GM12878 (cell line): ENCODE measurements around the gene RBM45. TPM values are rescaled to one million over a fixed set of nuclear protein-coding genes. Genes with fewer than 3 reads are reported as not detected.

ENCODE experiments used
- ATAC-seq: fragments of 200-7000 bp; cut with Tn5 transposase; 3 replicates; pipeline ENCODE4 v1.9.1; 2020; ENCODE audit warnings: mild to moderate bottlenecking, moderate library complexity
- BruUV-seq: library from RNA; stranded (reverse); fragments of 400-500 nt; replicated peaks from 2 replicates; lab custom pipeline; 2021; lab: Mats Ljungman, UMichigan
- CTCF ChIA-PET: fragments of 300-600 bp; sonication (Branson Sonifier 250); formaldehyde crosslinking; extraction: SDS; loops from one replicate; lab custom pipeline; 2021; ENCODE audit warnings: inconsistent platforms; lab: Yijun Ruan, JAX
- POLR2A ChIA-PET: fragments of 350-600 bp; formaldehyde crosslinking; extraction: SDS; loops from one replicate; lab custom pipeline; 2021; ENCODE audit warnings: inconsistent platforms; lab: Charles Lee
- RAD21 ChIA-PET: fragments of 300-600 bp; sonication (Branson Sonifier 250); formaldehyde crosslinking; loops from one replicate; lab custom pipeline; 2023; ENCODE audit warnings: antibody characterized with exemption; ENCODE audit not compliant: unreplicated experiment; lab: Charles Lee
- SMC1A ChIA-PET: fragments of 300-600 bp; sonication (Branson Sonifier 250); formaldehyde crosslinking; loops from one replicate; lab custom pipeline; 2023; ENCODE audit not compliant: unreplicated experiment, uncharacterized antibody; lab: Charles Lee
- DNase-seq: peaks from one replicate; pipeline ENCODE4 v3.0.0-alpha.2; 2011; ENCODE audit warnings: low read depth, low spot score
- FAIRE-seq: peaks from 3 replicates; lab custom pipeline; 2011; peaks lifted over from hg19 to GRCh38; lab: Jason Lieb, UNC
- H2AFZ ChIP-seq: 2 replicates; pipeline ENCODE4 v1.6.0; 2011; ENCODE audit warnings: low read depth, low read length, control low read depth; ENCODE audit not compliant: control insufficient read depth
- H3K27ac ChIP-seq: 2 replicates; pipeline ENCODE4 v1.5.1; 2011; ENCODE audit warnings: control low read depth; ENCODE audit not compliant: control insufficient read depth, insufficient read depth
- H3K27me3 ChIP-seq, 2 experiments: replicated peaks in 1 of 2; 2 replicates each; pipeline versions ENCODE4 v1.6.0 to v1.6.1; 2011; ENCODE audit warnings: low read length in 1 of 2; ENCODE audit not compliant: control insufficient read depth in 2 of 2, insufficient read depth in 2 of 2
- H3K36me3 ChIP-seq, 2 experiments: 2 replicates each; pipeline ENCODE4 v1.5.1; 2011; ENCODE audit warnings: low read length in 1 of 2; ENCODE audit not compliant: control insufficient read depth in 2 of 2, insufficient read depth in 2 of 2
- H3K4me1 ChIP-seq: 2 replicates; pipeline ENCODE4 v1.6.1; 2011; ENCODE audit warnings: mild to moderate bottlenecking, low read length, moderate library complexity, mixed read lengths; ENCODE audit not compliant: control insufficient read depth, insufficient read depth
- H3K4me2 ChIP-seq: 2 replicates; pipeline ENCODE4 v1.6.0; 2011; ENCODE audit warnings: control low read depth; ENCODE audit not compliant: control insufficient read depth, insufficient read depth
- H3K4me3 ChIP-seq: fragments of 200-600 bp; sonication (generic); 2 replicates; pipeline ENCODE4 v1.5.1; 2016
- H3K79me2 ChIP-seq: 2 replicates; pipeline ENCODE4 v1.6.0; 2011; ENCODE audit warnings: low read length; ENCODE audit not compliant: control insufficient read depth, insufficient read depth
- H3K9ac ChIP-seq: 2 replicates; pipeline ENCODE4 v1.8.0; 2011; ENCODE audit warnings: low read length, control low read depth, mixed read lengths; ENCODE audit not compliant: control insufficient read depth, insufficient read depth
- H3K9me3 ChIP-seq: replicated peaks from 3 replicates; pipeline ENCODE4 v1.5.1; 2011; ENCODE audit warnings: mild to moderate bottlenecking, low read length; ENCODE audit not compliant: control insufficient read depth, insufficient read depth
- H4K20me1 ChIP-seq: 2 replicates; pipeline ENCODE4 v1.6.0; 2011; ENCODE audit not compliant: control insufficient read depth, insufficient read depth
- BRCA1 ChIP-seq: IDR thresholded peaks from 2 replicates; pipeline ENCODE4 v1.6.1; 2011; ENCODE audit warnings: low read depth, low read length, improper control_type of control experiment
- CHD1 ChIP-seq: IDR thresholded peaks from 2 replicates; pipeline ENCODE4 v1.6.1; 2012; ENCODE audit warnings: low read depth, low read length, improper control_type of control experiment
- E4F1 ChIP-seq: fragments of 450-650 bp; IDR thresholded peaks from 2 replicates; pipeline ENCODE4 v1.6.1; 2018; ENCODE audit warnings: borderline replicate concordance, mild to moderate bottlenecking; ENCODE audit not compliant: partially characterized antibody
- EGR1 ChIP-seq, 2 experiments: IDR thresholded peaks; 1 replicate in 1 of 2; 2 replicates in 1 of 2; pipeline ENCODE4 v1.6.1; 2011 to 2012; ENCODE audit warnings: low read depth in 2 of 2, low read length in 2 of 2, borderline replicate concordance in 1 of 2, mild to moderate bottlenecking in 1 of 2, moderate library complexity in 1 of 2
- FOXM1 ChIP-seq: IDR thresholded peaks from 2 replicates; pipeline ENCODE4 v1.6.1; 2012; ENCODE audit warnings: low read depth, mild to moderate bottlenecking, inconsistent platforms, low read length, moderate library complexity
- MLLT1 ChIP-seq: fragments of 450-650 bp; IDR thresholded peaks from 2 replicates; pipeline ENCODE4 v1.6.1; 2016; ENCODE audit warnings: mild to moderate bottlenecking
- RB1 ChIP-seq: fragments of 450-650 bp; formaldehyde crosslinking; IDR thresholded peaks from 2 replicates; pipeline ENCODE4 v1.6.1; 2017; ENCODE audit warnings: mild to moderate bottlenecking, borderline replicate concordance
- SMARCA5 ChIP-seq: fragments of 450-650 bp; IDR thresholded peaks from 2 replicates; pipeline ENCODE4 v1.6.1; 2017; ENCODE audit warnings: mild to moderate bottlenecking
- SREBF1 ChIP-seq: IDR thresholded peaks from 2 replicates; pipeline ENCODE4 v1.6.1; 2012; ENCODE audit warnings: mild to moderate bottlenecking, low read length
- STAT1 ChIP-seq: fragments of 450-650 bp; conservative IDR thresholded peaks from 2 replicates; pipeline ENCODE4 v1.6.1; 2014; ENCODE audit warnings: antibody characterized with exemption, mild to moderate bottlenecking
- TARDBP ChIP-seq: IDR thresholded peaks from 2 replicates; pipeline ENCODE4 v1.6.1; 2016; ENCODE audit warnings: borderline replicate concordance
- WRNIP1 ChIP-seq: IDR thresholded peaks from 2 replicates; pipeline ENCODE4 v1.6.1; 2011; ENCODE audit warnings: low read depth, low read length, improper control_type of control experiment, borderline replicate concordance
- YY1 ChIP-seq: IDR thresholded peaks from 2 replicates; pipeline ENCODE4 v1.6.1; 2011; ENCODE audit warnings: low read depth, mild to moderate bottlenecking, low read length
- ZNF207 ChIP-seq: fragments of 450-650 bp; IDR thresholded peaks from 2 replicates; pipeline ENCODE4 v1.6.1; 2014; ENCODE audit warnings: antibody characterized with exemption, mild to moderate bottlenecking, borderline replicate concordance
- ZNF622 ChIP-seq: fragments of 450-650 bp; IDR thresholded peaks from 2 replicates; pipeline ENCODE4 v1.6.1; 2017; ENCODE audit warnings: mild to moderate bottlenecking, inconsistent platforms
- WGBS: methylation state at CpG from one replicate; pipeline ENCODE4 v1.1.6; 2016; ENCODE audit warnings: low lambda C conversion rate; ENCODE audit not compliant: insufficient replicate concordance, insufficient coverage; ENCODE audit errors: missing lambda C conversion rate; 5-methylcytosine and 5-hydroxymethylcytosine counted together
- in situ Hi-C: fragments of 300-500 bp; cut with MboI; formaldehyde crosslinking; loops from 9 replicates; pipeline ENCODE4 v1.14.3; 2018; ENCODE audit warnings: mixed read lengths
- intact Hi-C: fragments of 100-400 bp; cut with micrococcal nuclease; formaldehyde crosslinking; loops from one replicate; pipeline ENCODE4 v1.14.2; 2022; ENCODE audit not compliant: unreplicated experiment
- polyA plus RNA-seq, 11 experiments: library from polyadenylated mRNA; depleted of rRNA in 4 of 11; unstranded in 6 of 11; stranded (reverse) in 5 of 11; fragments of >200 nt; fragmentation: Nextera tagmentation in 4 of 11; fragmentation: Illumina TruSeq in 1 of 11; extraction: Ambion mirVana in 4 of 11; extraction: Trizol in 1 of 11; gene quantifications; 1 replicate in 1 of 11; 2 replicates in 10 of 11; pipeline versions ENCODE4 v1.2.1 to v1.2.3, GENCODE V29; 2011 to 2016; ENCODE audit warnings: inconsistent platforms in 2 of 11, missing spikeins in 2 of 11, low read depth in 1 of 11
- total RNA-seq, 4 experiments: library from RNA; depleted of rRNA in 3 of 4; stranded (reverse); fragments of >200 nt in 3 of 4; fragmentation: Illumina TruSeq in 1 of 4; extraction: Trizol in 1 of 4; gene quantifications; 2 replicates each; pipeline versions ENCODE4 v1.2.1 to v1.2.3, GENCODE V29; 2013 to 2021

RBM45 gene
- total and polyA plus RNA-seq, 10 of the 15 experiments (the other 5 are each of a cell fraction or from before 2014, with no cell fraction given), result 6.2 to 21.7 (median 14.6) TPM

- no TSS peak for BruUV-seq
- in situ Hi-C loops, result no loop called here
- H4K20me1 ChIP-seq, result no peaks in the 10 kb centered on the region
- intact Hi-C loops, result no loop called here
- ChIA-PET CTCF (interaction anchor here (0.6 to 1.4 kb wide), 3 partner anchors 40 to 262 kb away, joined by 3 to 5 read pairs (median 4); partner anchors contain the start of gene RBM45), RAD21 (no interaction called here)
- H3K27ac ChIP-seq, result no peak overlapping the region
- H3K27me3 ChIP-seq, result no peaks in the 10 kb centered on the region
- no peak for ATAC-seq
- no peaks in the 10 kb centered on the region for H3K79me2 ChIP-seq
- H3K4me3 ChIP-seq, result no peak overlapping the region
- no peak overlapping the region for H2AFZ ChIP-seq
- TF ChIP-seq FOXM1 (no peak), RB1 (no peak), ZNF622 (no peak), SMARCA5 (no peak), MLLT1 (no peak), YY1 (no peak), ZNF207 (no peak), E4F1 (no peak), TARDBP (no peak), CHD1 (no peak), SREBF1 (no peak), EGR1 (IDR thresholded peaks at IDR 0.05; ENCODE audit: borderline replicate concordance in 1 of 2, low read depth in 2 of 2, low read length in 2 of 2) (no peak), STAT1 (no peak), BRCA1 (no peak), WRNIP1 (no peak)
- TF ChIP-seq, all 136 proteins: peak for 0
- H3K4me1 ChIP-seq, result no peaks in the 10 kb centered on the region
- H3K36me3 ChIP-seq, result no peaks in the 10 kb centered on the region
- DNase-seq, result no peak
- no peak for FAIRE-seq
- SMC1A ChIA-PET, result no interaction called here
- no peak overlapping the region for H3K9ac ChIP-seq
- no peaks in the 10 kb centered on the region; the same call in 2 of the 3 replicates for H3K9me3 ChIP-seq
- 67% methylated on average over 3 of the region's 3 CpGs for WGBS
- H3K4me2 ChIP-seq, result no peak overlapping the region
- POLR2A ChIA-PET, result no interaction called here
Observed at GRCh38 chr2:178152033-178152432, 39.8 kb downstream of the RBM45 start.
